H1 (cell line): Measurements from ENCODE around the gene FAH. TPM values are rescaled to one million over a fixed set of nuclear protein-coding genes. Genes with fewer than 3 reads are reported as not detected.

Experiments used
- CTCF ChIA-PET: fragments of 300-600 bp; sonication (Branson Sonifier 250); formaldehyde crosslinking; loops from one replicate; lab custom pipeline; 2021; ENCODE audit not compliant: partially characterized antibody; lab: Charles Lee
- POLR2A ChIA-PET: fragments of 300-600 bp; sonication (Branson Sonifier 250); formaldehyde crosslinking; loops from one replicate; lab custom pipeline; 2021; ENCODE audit warnings: inconsistent platforms; ENCODE audit not compliant: partially characterized antibody; lab: Charles Lee
- DNase-seq, 2 experiments: peaks; one replicate each; pipeline versions ENCODE4 v3.0.0 to v3.0.0-alpha.2; 2010 to 2022; ENCODE audit warnings: low spot score in 2 of 2, low read depth in 1 of 2, mixed read lengths in 1 of 2
- FAIRE-seq: peaks from 2 replicates; lab custom pipeline; 2011; peaks lifted over from hg19 to GRCh38; lab: Jason Lieb, UNC
- H2AFZ ChIP-seq: 2 replicates; pipeline ENCODE4 v1.8.1; 2012; ENCODE audit warnings: low read length, inconsistent platforms
- H2AK5ac ChIP-seq: 2 replicates; pipeline ENCODE4 v1.6.1; 2013; ENCODE audit warnings: low read depth, low read length
- H2BK120ac ChIP-seq: replicated peaks from 2 replicates; pipeline ENCODE3; 2013; ENCODE audit warnings: low read depth, low read length, inconsistent platforms
- H2BK12ac ChIP-seq: 2 replicates; pipeline ENCODE4 v1.6.1; 2013; ENCODE audit warnings: low read depth, low read length
- H2BK15ac ChIP-seq: 2 replicates; pipeline ENCODE4 v1.6.1; 2013; ENCODE audit warnings: low read length
- H2BK20ac ChIP-seq: 2 replicates; pipeline ENCODE4 v1.6.1; 2013; ENCODE audit warnings: low read length
- H2BK5ac ChIP-seq: 2 replicates; pipeline ENCODE4 v1.6.1; 2013; ENCODE audit warnings: low read depth, low read length
- H3K14ac ChIP-seq: 2 replicates; pipeline ENCODE4 v1.6.1; 2013; ENCODE audit warnings: inconsistent platforms; ENCODE audit not compliant: insufficient read length
- H3K18ac ChIP-seq: 2 replicates; pipeline ENCODE4 v1.6.1; 2013; ENCODE audit warnings: low read length; ENCODE audit errors: extremely low read depth
- H3K23ac ChIP-seq: 2 replicates; pipeline ENCODE4 v1.6.1; 2013; ENCODE audit warnings: inconsistent platforms; ENCODE audit not compliant: insufficient read length
- H3K23me2 ChIP-seq: 2 replicates; pipeline ENCODE4 v1.6.1; 2013; ENCODE audit warnings: low read depth, low read length
- H3K27ac ChIP-seq: 2 replicates; pipeline ENCODE4 v1.6.1; 2011; ENCODE audit warnings: low read depth, low read length, inconsistent platforms
- H3K27me3 ChIP-seq, 4 experiments: replicated peaks in 1 of 4; 1 replicate in 1 of 4; 2 replicates in 3 of 4; pipeline versions ENCODE4 v1.6.1 to v1.8.1; 2011 to 2013; ENCODE audit warnings: low read length in 3 of 4, mild to moderate bottlenecking in 3 of 4, inconsistent platforms in 2 of 4, mixed read lengths in 2 of 4, moderate library complexity in 1 of 4; ENCODE audit not compliant: control insufficient read depth in 3 of 4, insufficient read depth in 3 of 4; ENCODE audit errors: extremely low read depth in 1 of 4
- H3K36me3 ChIP-seq, 4 experiments: 2 replicates each; pipeline versions ENCODE4 v1.6.1 to v1.8.1; 2011 to 2013; ENCODE audit warnings: mild to moderate bottlenecking in 4 of 4, low read length in 3 of 4, moderate library complexity in 2 of 4, control low read depth in 1 of 4, inconsistent platforms in 1 of 4; ENCODE audit not compliant: insufficient read depth in 4 of 4, control insufficient read depth in 2 of 4
- H3K4ac ChIP-seq: replicated peaks from 2 replicates; pipeline ENCODE3; 2013; ENCODE audit warnings: low read length, low read depth, mixed read lengths, inconsistent platforms; ENCODE audit not compliant: insufficient read length
- H3K4me1 ChIP-seq, 4 experiments: replicated peaks in 1 of 4; 1 replicate in 1 of 4; 2 replicates in 3 of 4; pipeline versions ENCODE4 v1.6.1 to v1.8.1; 2011 to 2013; ENCODE audit warnings: low read length in 3 of 4, inconsistent platforms in 2 of 4, mixed read lengths in 1 of 4; ENCODE audit not compliant: insufficient read depth in 4 of 4, control insufficient read depth in 3 of 4
- H3K4me2 ChIP-seq, 2 experiments: 2 replicates each; pipeline versions ENCODE4 v1.6.1 to v1.8.1; 2011 to 2013; ENCODE audit warnings: low read depth in 2 of 2, low read length in 2 of 2, control low read depth in 1 of 2, inconsistent platforms in 1 of 2, mild to moderate bottlenecking in 1 of 2; ENCODE audit not compliant: insufficient read depth in 1 of 2
- H3K4me3 ChIP-seq, 4 experiments: fragments of 200-600, 300-600 bp in 1 of 4; sonication (generic), shearing (Covaris generic), sonication (Bioruptor Twin) in 1 of 4; 2 replicates each; pipeline versions ENCODE4 v1.5.1 to v1.8.1; 2011 to 2016; ENCODE audit warnings: low read length in 4 of 4, low read depth in 3 of 4, control low read depth in 2 of 4, inconsistent platforms in 2 of 4, mild to moderate bottlenecking in 2 of 4, mixed read lengths in 1 of 4, moderate library complexity in 1 of 4; ENCODE audit not compliant: insufficient read depth in 2 of 4; ENCODE audit errors: extremely low read depth in 1 of 4
- H3K56ac ChIP-seq: replicated peaks from 2 replicates; pipeline ENCODE3; 2013; ENCODE audit warnings: low read depth, mild to moderate bottlenecking, mixed read lengths, low read length, inconsistent platforms; ENCODE audit not compliant: insufficient read length
- H3K79me1 ChIP-seq: 2 replicates; pipeline ENCODE4 v1.6.1; 2013; ENCODE audit warnings: low read depth, low read length, control low read depth
- H3K79me2 ChIP-seq, 2 experiments: 2 replicates each; pipeline versions ENCODE4 v1.6.1 to v1.8.1; 2012 to 2013; ENCODE audit warnings: low read length in 2 of 2, mild to moderate bottlenecking in 2 of 2, inconsistent platforms in 1 of 2; ENCODE audit not compliant: insufficient read depth in 2 of 2, control insufficient read depth in 1 of 2
- H3K9ac ChIP-seq, 4 experiments: replicated peaks in 1 of 4; 1 replicate in 1 of 4; 2 replicates in 3 of 4; pipeline versions ENCODE4 v1.6.1 to v1.8.1; 2011 to 2013; ENCODE audit warnings: low read depth in 3 of 4, low read length in 3 of 4, control low read depth in 2 of 4, mild to moderate bottlenecking in 2 of 4, moderate library complexity in 2 of 4, inconsistent platforms in 1 of 4; ENCODE audit errors: extremely low read depth in 1 of 4
- H3K9me3 ChIP-seq, 2 experiments: 2 replicates each; pipeline versions ENCODE4 v1.6.1 to v1.8.1; 2012 to 2013; ENCODE audit warnings: mild to moderate bottlenecking in 2 of 2, moderate library complexity in 2 of 2, control low read depth in 1 of 2, inconsistent platforms in 1 of 2, low read depth in 1 of 2, low read length in 1 of 2, mixed read lengths in 1 of 2; ENCODE audit not compliant: insufficient read depth in 2 of 2
- H4K20me1 ChIP-seq, 2 experiments: replicated peaks in 1 of 2; 2 replicates each; pipeline versions ENCODE3 to v1.8.1; 2011 to 2013; ENCODE audit warnings: inconsistent platforms in 2 of 2, low read length in 2 of 2, mild to moderate bottlenecking in 1 of 2; ENCODE audit not compliant: insufficient read depth in 2 of 2, control insufficient read depth in 1 of 2
- H4K5ac ChIP-seq: 2 replicates; pipeline ENCODE4 v1.6.1; 2013; ENCODE audit warnings: low read length, low read depth, mixed read lengths, inconsistent platforms; ENCODE audit not compliant: insufficient read length
- H4K8ac ChIP-seq: 2 replicates; pipeline ENCODE4 v1.8.0; 2013; ENCODE audit warnings: mild to moderate bottlenecking, moderate library complexity, low read length, inconsistent platforms; ENCODE audit not compliant: insufficient read depth; ENCODE audit errors: extremely low read depth
- H4K91ac ChIP-seq: replicated peaks from 2 replicates; pipeline ENCODE3; 2013; ENCODE audit warnings: low read length, mixed read lengths, inconsistent platforms; ENCODE audit not compliant: insufficient read length
- HDAC2 ChIP-seq, 2 experiments: fragments of 300-600 bp in 1 of 2; sonication (generic) in 1 of 2; IDR thresholded peaks; 2 replicates each; pipeline ENCODE4 v1.6.1; 2011 to 2012; ENCODE audit warnings: low read depth in 2 of 2, low read length in 2 of 2, mild to moderate bottlenecking in 2 of 2, moderate library complexity in 2 of 2, borderline replicate concordance in 1 of 2, inconsistent platforms in 1 of 2
- MAX ChIP-seq: IDR thresholded peaks from 2 replicates; pipeline ENCODE4 v1.6.1; 2012; ENCODE audit warnings: inconsistent platforms
- SIX5 ChIP-seq: IDR thresholded peaks from 2 replicates; pipeline ENCODE4 v1.6.1; 2011; ENCODE audit warnings: mild to moderate bottlenecking, low read depth, low read length
- SUZ12 ChIP-seq: fragments of 200-600 bp; sonication (generic); IDR thresholded peaks from 2 replicates; pipeline ENCODE4 v1.6.1; 2012; ENCODE audit warnings: mild to moderate bottlenecking, inconsistent platforms, low read length, moderate library complexity, mixed read lengths
- WGBS, 2 experiments: shearing (Covaris generic) in 1 of 2; methylation state at CpG; one replicate each; pipeline versions ENCODE4 v1.1.6 to v1.1.7; 2013 to 2015; ENCODE audit warnings: low lambda C conversion rate in 2 of 2, mixed read lengths in 2 of 2, inconsistent platforms in 1 of 2, low coverage in 1 of 2, missing lambda C conversion rate in 1 of 2; ENCODE audit not compliant: insufficient replicate concordance in 2 of 2, insufficient coverage in 1 of 2, insufficient read length in 1 of 2; ENCODE audit errors: extremely low coverage in 1 of 2, missing lambda C conversion rate in 1 of 2; 5-methylcytosine and 5-hydroxymethylcytosine counted together
- long read RNA-seq, 2 experiments: library from RNA in 1 of 2; library from capped mRNA in 1 of 2; stranded (forward); transcript quantifications; one replicate each; pipeline ENCODE4 v2.0.0, GENCODE V29; 2021; ENCODE audit warnings: inconsistent platforms in 1 of 2
- polyA minus RNA-seq, 3 experiments: library from RNA; depleted of rRNA, polyadenylated mRNA; stranded (reverse); fragments of >200 nt; gene quantifications; 1 replicate in 2 of 3; 2 replicates in 1 of 3; pipeline ENCODE4 v1.2.3, GENCODE V29; 2011
- polyA plus RNA-seq, 7 experiments: library from polyadenylated mRNA; depleted of rRNA in 3 of 7; stranded (reverse) in 5 of 7; unstranded in 2 of 7; fragments of >200 nt in 5 of 7; fragments of 200-250 nt in 2 of 7; gene quantifications; 1 replicate in 5 of 7; 2 replicates in 1 of 7; 4 replicates in 1 of 7; pipeline versions ENCODE4 v1.2.1 to v1.2.3, GENCODE V29; 2011 to 2013; ENCODE audit warnings: missing spikeins in 2 of 7, mixed read lengths in 2 of 7
- total RNA-seq: library from RNA; stranded (reverse); fragmentation: NEBNext Ultra II Directional; extraction: Animal tissue kit (Norgen Biotek cat#: 25700); gene quantifications from 2 replicates; pipeline ENCODE4 v1.2.1, GENCODE V29; 2021

The FAH gene
- total RNA-seq (19.0 and 21.7 TPM in 2 replicates), polyA plus RNA-seq (2011; rRNA removed) (20.0 and 26.6 TPM in 2 replicates), polyA minus RNA-seq (2011; rRNA and poly(A)+ RNA removed) (43.9 and 46.3 TPM in 2 replicates)
- 22.0 TPM for polyA plus RNA-seq (2011; cell fraction: cytosol; rRNA removed)
- polyA plus RNA-seq (2011; cell fraction: nucleus; rRNA removed), result 76.4 TPM
- 20.1 to 35.2 TPM (median 27.3 TPM) in 4 replicates for polyA plus RNA-seq (2012, experiment 1 of 2)
- 26.1 TPM for polyA plus RNA-seq (2012, experiment 2 of 2)
- 17.0 TPM for polyA plus RNA-seq (2013, experiment 1 of 2)
- polyA plus RNA-seq (2013, experiment 2 of 2), result 13.7 TPM
- 20.6 TPM for polyA minus RNA-seq (2011; cell fraction: cytosol; rRNA and poly(A)+ RNA removed)
- 29.4 TPM for polyA minus RNA-seq (2011; cell fraction: nucleus; rRNA and poly(A)+ RNA removed)
- long read RNA-seq, experiment 1, transcript FAH-213 (14 exons, 1,549 nt), result major isoform, 6 of 17 reads
- long read RNA-seq, experiment 1, partial matches to known transcripts, result 2 of 17 reads
- long read RNA-seq, experiment 1, other reads (novel, unspliced or antisense), result 5 of 17 reads
- long read RNA-seq, experiment 2, transcript FAH-202 (15 exons, 2,152 nt), result minor isoform, 7 of 40 reads
- long read RNA-seq, experiment 2, transcript FAH-213 (14 exons, 1,549 nt), result major isoform, 26 of 40 reads
- long read RNA-seq, experiment 2, partial matches to known transcripts, result 0 of 40 reads
- long read RNA-seq, experiment 2, other reads (novel, unspliced or antisense), result 4 of 40 reads

DNA sequence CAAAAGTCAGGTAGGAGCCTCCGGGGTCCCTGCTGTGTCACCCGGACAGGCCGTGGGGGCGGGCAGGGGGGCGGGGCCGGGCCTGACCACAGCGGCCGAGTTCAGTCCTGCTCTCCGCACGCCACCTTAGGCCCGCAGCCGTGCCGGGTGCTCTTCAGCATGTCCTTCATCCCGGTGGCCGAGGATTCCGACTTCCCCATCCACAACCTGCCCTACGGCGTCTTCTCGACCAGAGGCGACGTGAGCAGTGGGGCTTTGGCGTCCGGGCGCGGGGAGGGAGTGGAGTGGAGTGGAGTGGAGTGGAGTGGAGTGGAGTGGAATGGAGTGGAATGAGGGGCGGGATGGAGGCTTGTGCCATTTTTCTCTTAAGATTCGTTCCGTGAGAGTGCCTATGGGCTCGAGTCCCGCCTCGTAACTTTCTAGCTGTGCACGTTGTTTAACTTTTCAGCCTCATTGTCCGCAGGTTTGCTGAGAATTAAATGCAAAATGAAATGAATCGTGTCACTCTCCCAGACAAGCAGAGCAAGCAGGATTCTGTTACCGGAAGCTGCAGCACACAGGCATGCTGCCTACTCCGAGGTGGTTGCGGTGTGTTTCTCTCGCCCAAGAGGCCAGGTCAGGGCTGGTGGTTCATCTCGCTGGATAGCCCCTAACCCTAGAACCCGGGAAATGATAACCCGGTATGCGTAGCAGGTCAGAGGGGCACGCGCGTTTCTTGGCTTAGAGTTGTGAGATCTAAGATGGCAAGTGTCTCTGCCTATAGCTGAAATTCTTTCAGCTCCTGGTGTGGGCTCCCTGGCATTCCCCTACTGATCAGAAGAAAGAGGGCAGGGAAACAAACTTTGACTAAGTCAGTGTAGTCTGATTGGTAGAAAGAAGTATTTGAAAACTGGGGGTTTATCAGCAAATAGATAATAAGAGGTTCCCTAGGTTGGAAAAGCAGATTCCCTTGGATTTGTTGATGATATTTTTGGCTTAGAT is at the start of gene FAH:
Gene FAH, plus strand, starts transcription at position 104 of the 981 bp plus-strand sequence. Its CDS starts 56 bp downstream, at position 160.
- H4K91ac ChIP-seq, result no peak within 1 kb of the TSS
- H4K20me1 ChIP-seq, result peaks cover 0 to 3% of the 10 kb centered on the region in 2 experiments
- H3K27ac ChIP-seq, result 0 out of 2 replicates have a peak within 1 kb of the TSS, but pooled peaks have one; percentile 22
- DNase-seq (peak in 1 of 2 experiments; percentile 62), FAIRE-seq (no peak)
- H3K23me2 ChIP-seq, result peaks cover 9% of the 10 kb centered on the region
- no peak within 1 kb of the TSS for H2BK20ac ChIP-seq
- peak within 1 kb of the TSS; percentile 87 for H2BK5ac ChIP-seq
- no peak within 1 kb of the TSS for H4K5ac ChIP-seq
- peaks cover 0 to 2% (median 0%) of the 10 kb centered on the region in 4 experiments; a peak in 2 of 7 replicates for H3K27me3 ChIP-seq
- peak within 1 kb of the TSS; percentile 61 to 83 (median 72) for H3K4me3 ChIP-seq
- H2BK120ac ChIP-seq, result no peak within 1 kb of the TSS
- H2BK12ac ChIP-seq, result peak within 1 kb of the TSS; percentile 80; the same call in 1 of the 2 replicates
- WGBS, 2 experiments, result 5% methylated on average over 32 of the region's 45 CpGs; no CpG with 5 or more reads in 1 of the 2 experiments
- no peak within 1 kb of the TSS; the same call in 1 of the 2 replicates for H2AK5ac ChIP-seq
- peak within 1 kb of the TSS; percentile 72; the same call in 1 of the 2 replicates for H2BK15ac ChIP-seq
- POLR2A ChIA-PET, result interaction anchor here (0.6 to 1.5 kb wide), 8 partner anchors 9 to 217 kb away, joined by 3 to 6 read pairs (median 4); partner anchors contain the start of gene ZFAND6
- H3K79me2 ChIP-seq, result no peaks in the 10 kb centered on the region
- CTCF ChIA-PET, result interaction anchor here (0.6 to 2.2 kb wide), 4 partner anchors 13 to 156 kb away, joined by 3 to 10 read pairs (median 4); no protein-coding TSS in a partner anchor
- peak within 1 kb of the TSS; percentile 95 for H3K56ac ChIP-seq
- peak within 1 kb of the TSS; percentile 79 for H3K4ac ChIP-seq
- H3K9me3 ChIP-seq, result no peaks in the 10 kb centered on the region
- H3K4me1 ChIP-seq, result peaks cover 0 to 12% (median 2%) of the 10 kb centered on the region in 4 experiments; a peak in 3 of 7 replicates
- no peaks in the 10 kb centered on the region; a peak in 1 of 8 replicates for H3K36me3 ChIP-seq
- peak within 1 kb of the TSS; percentile 93 for H3K4me2 ChIP-seq
- peak within 1 kb of the TSS; percentile 99 for H2AFZ ChIP-seq
- H4K8ac ChIP-seq, result 0 out of 2 replicates have a peak within 1 kb of the TSS, but pooled peaks have one; percentile 39
- no peak within 1 kb of the TSS for H3K14ac ChIP-seq
- no peak within 1 kb of the TSS for H3K23ac ChIP-seq
- H3K18ac ChIP-seq, result peak within 1 kb of the TSS; percentile 99
- peak within 1 kb of the TSS; percentile 31 to 72 (median 59) for H3K9ac ChIP-seq
- H3K79me1 ChIP-seq, result peaks cover 3% of the 10 kb centered on the region; the same call in 1 of the 2 replicates
- TF ChIP-seq SUZ12, result no peak
- no peak for TF ChIP-seq SIX5
- TF ChIP-seq HDAC2 (IDR thresholded peaks at IDR 0.05; ENCODE audit: borderline replicate concordance in 1 of 2, low read depth in 2 of 2, low read length in 2 of 2), result peak; percentile 59 to 80; a peak in 2 of 4 replicates
- TF ChIP-seq MAX, result peak; percentile 59
